Stomach (tissue), 9 donors: ENCODE measurements around the gene TBC1D32. TPM values are rescaled to one million over a fixed set of nuclear protein-coding genes. Genes with fewer than 3 reads are reported as not detected.

ENCODE experiments used
- DNase-seq, 2 donors: peaks; one replicate each; pipeline versions ENCODE4 v3.0.0 to v3.0.0-alpha.2; 2013 to 2019
- H3K27ac ChIP-seq, 5 donors: fragments of 200-600 bp in 4 of 5; sonication (generic) in 4 of 5; one replicate each; pipeline ENCODE4 v1.5.1; 2013 to 2019; ENCODE audit warnings: mild to moderate bottlenecking in 1 of 5, moderate library complexity in 1 of 5
- H3K27me3 ChIP-seq, 3 donors: fragments of 200-600 bp; sonication (generic); one replicate each; pipeline ENCODE4 v1.5.1; 2017 to 2019; ENCODE audit warnings: mixed run types in 1 of 3
- H3K36me3 ChIP-seq, 4 donors: fragments of 200-600 bp; sonication (generic); 1 replicate in 3 of 4; 2 replicates in 1 of 4; pipeline ENCODE4 v1.5.1; 2016 to 2019
- H3K4me1 ChIP-seq, 4 donors: fragments of 200-600 bp; sonication (generic); one replicate each; pipeline ENCODE4 v1.5.1; 2016 to 2019
- H3K4me3 ChIP-seq, 4 donors: fragments of 200-600 bp; sonication (generic) in 3 of 4; one replicate each; pipeline ENCODE4 v1.5.1; 2016 to 2019; ENCODE audit warnings: mild to moderate bottlenecking in 1 of 4
- H3K9me3 ChIP-seq, 4 donors: fragments of 200-600 bp; sonication (generic); one replicate each; pipeline ENCODE4 v1.5.1; 2016 to 2019
- CTCF ChIP-seq, 7 experiments: fragments of 450-650 bp in 4 of 7; fragments of 200-600 bp in 3 of 7; sonication (generic) in 3 of 7; IDR thresholded peaks; one replicate each; pipeline ENCODE4 v1.5.1; 2016 to 2019; ENCODE audit warnings: antibody characterized with exemption in 7 of 7, control low read depth in 2 of 7, mild to moderate bottlenecking in 1 of 7
- EP300 ChIP-seq: sonication (generic); formaldehyde crosslinking; IDR thresholded peaks from one replicate; pipeline ENCODE4 v1.6.1; 2017; ENCODE audit warnings: antibody characterized with exemption
- POLR2A ChIP-seq, 4 donors: fragments of 450-650 bp; IDR thresholded peaks; one replicate each; pipeline ENCODE4 v1.6.1; 2016; ENCODE audit warnings: antibody characterized with exemption in 4 of 4, control low read depth in 2 of 4, mild to moderate bottlenecking in 1 of 4, moderate library complexity in 1 of 4
- POLR2AphosphoS5 ChIP-seq, 3 donors: sonication (generic); formaldehyde crosslinking; IDR thresholded peaks; one replicate each; pipeline ENCODE4 v1.6.1; 2016; ENCODE audit warnings: antibody characterized with exemption in 3 of 3
- WGBS, 5 donors: extraction: QIAGEN DNeasy Blood & Tissue Kit in 3 of 5; methylation state at CpG; one replicate each; pipeline versions ENCODE4 v1.1.5 to v1.1.7; 2013 to 2018; 5-methylcytosine and 5-hydroxymethylcytosine counted together
- intact Hi-C: fragments of 100-400 bp; cut with DNase I; formaldehyde crosslinking; loops from one replicate; pipeline ENCODE4 v1.15.1; 2023; ENCODE audit warnings: low total_unique reads
- polyA plus RNA-seq, 3 donors: library from polyadenylated mRNA; stranded (reverse); fragments of 200-250 nt; gene quantifications; one replicate each; pipeline ENCODE4 v1.2.3, GENCODE V29; 2013
- total RNA-seq, 5 donors: library from RNA; depleted of rRNA; stranded (reverse); fragments of >200 nt; gene quantifications; one replicate each; pipeline versions ENCODE4 v1.1.0 to v1.2.3, GENCODE V29; 2014 to 2016
- donor health status: healthy with polysubstance abuse.
- donor health status: Bipolar disorder and iron deficiency.
- donor health status: healthy.

TBC1D32 gene
- total and polyA plus RNA-seq, 8 donors, result 0.46 to 38.2 (median 1.8) TPM

- no peak overlapping the region for H3K27ac ChIP-seq
- no peaks in the 10 kb centered on the region for H3K27me3 ChIP-seq
- peaks cover 0 to 6% (median 0%) of the 10 kb centered on the region in 4 donors for H3K36me3 ChIP-seq
- 93 to 97% (median 96%) methylated on average over 6 of the region's 6 CpGs for WGBS, 5 donors
- no peak overlapping the region for H3K4me3 ChIP-seq
- H3K9me3 ChIP-seq, result peaks cover 0 to 11% (median 3%) of the 10 kb centered on the region in 4 donors
- intact Hi-C loops, result no loop called here
- H3K4me1 ChIP-seq, result no peaks in the 10 kb centered on the region
- TF ChIP-seq POLR2A (IDR thresholded peaks at IDR 0.05) (no peak), POLR2AphosphoS5 (IDR thresholded peaks at IDR 0.05) (no peak), CTCF (IDR thresholded peaks at IDR 0.05) (no peak), EP300 (no peak)
- DNase-seq, result no peak
Measured at GRCh38 chr6:121142093-121142492, 192.2 kb downstream of the TBC1D32 start.

- TF ChIP-seq EP300, result no peak
- no peak for TF ChIP-seq CTCF (IDR thresholded peaks at IDR 0.05)
- no peak for TF ChIP-seq POLR2A (IDR thresholded peaks at IDR 0.05)
- TF ChIP-seq POLR2AphosphoS5 (IDR thresholded peaks at IDR 0.05), result no peak
- intact Hi-C loops, result no loop called here
- Histone ChIP-seq H3K36me3 (no peaks in the 10 kb centered on the region), H3K27me3 (no peaks in the 10 kb centered on the region), H3K4me3 (no peak overlapping the region), H3K4me1 (no peaks in the 10 kb centered on the region), H3K27ac (no peak overlapping the region), H3K9me3 (no peaks in the 10 kb centered on the region)
- no peak for DNase-seq
Measured at GRCh38 chr6:121135425-121135824, 198.9 kb downstream of the TBC1D32 start.

GRCh38 chr6:121134922-121135321 is 199.4 kb downstream of the TBC1D32 start:
- intact Hi-C loops, result no loop called here
- Histone ChIP-seq H3K36me3 (no peaks in the 10 kb centered on the region), H3K4me3 (no peak overlapping the region), H3K4me1 (no peaks in the 10 kb centered on the region), H3K27me3 (no peaks in the 10 kb centered on the region), H3K27ac (no peak overlapping the region), H3K9me3 (no peaks in the 10 kb centered on the region)
- DNase-seq, result no peak
- TF ChIP-seq CTCF (IDR thresholded peaks at IDR 0.05) (no peak), POLR2A (IDR thresholded peaks at IDR 0.05) (no peak), EP300 (no peak), POLR2AphosphoS5 (IDR thresholded peaks at IDR 0.05) (no peak)

GRCh38 chr6:121124600-121124999 is 209.7 kb downstream of the TBC1D32 start:
- H3K9me3 ChIP-seq, result peaks cover 0 to 23% (median 11%) of the 10 kb centered on the region in 4 donors

GRCh38 chr6:121112356-121112755 is 221.9 kb downstream of the TBC1D32 start:
- H3K4me3 ChIP-seq, result no peak overlapping the region
- no peak for DNase-seq
- intact Hi-C loops, result no loop called here
- no peaks in the 10 kb centered on the region for H3K27me3 ChIP-seq
- peaks cover 0 to 3% (median 0%) of the 10 kb centered on the region in 4 donors for H3K36me3 ChIP-seq
- H3K9me3 ChIP-seq, result no peaks in the 10 kb centered on the region
- no peak overlapping the region for H3K27ac ChIP-seq
- H3K4me1 ChIP-seq, result no peaks in the 10 kb centered on the region
- no peak for TF ChIP-seq EP300
- TF ChIP-seq POLR2AphosphoS5 (IDR thresholded peaks at IDR 0.05), result no peak
- TF ChIP-seq CTCF (IDR thresholded peaks at IDR 0.05), result no peak
- no peak for TF ChIP-seq POLR2A (IDR thresholded peaks at IDR 0.05)

More at GRCh38 chr6:121124600-121124999, 209.7 kb downstream of the TBC1D32 start:
- peaks cover 0 to 37% (median 25%) of the 10 kb centered on the region in 4 donors for H3K36me3 ChIP-seq
- no peak overlapping the region for H3K27ac ChIP-seq
- H3K27me3 ChIP-seq, result no peaks in the 10 kb centered on the region
- intact Hi-C loops, result no loop called here
- TF ChIP-seq POLR2AphosphoS5 (IDR thresholded peaks at IDR 0.05), result no peak
- no peak overlapping the region for H3K4me3 ChIP-seq
- no peaks in the 10 kb centered on the region for H3K4me1 ChIP-seq
- no peak for DNase-seq
